A673 (cell line): Measurements from ENCODE around the gene TFAP2E.

Source experiments
- CTCF ChIP-seq: fragments of 300-800, 200-600 bp; sonication (generic); conservative IDR thresholded peaks from 2 replicates; pipeline ENCODE4 v1.5.1; 2017; ENCODE audit warnings: low read depth, mild to moderate bottlenecking, antibody characterized with exemption, low read length, moderate library complexity, mixed read lengths
- EZH2 ChIP-seq: fragments of 200-600 bp; sonication (generic); IDR thresholded peaks from 2 replicates; pipeline ENCODE4 v1.6.1; 2017; ENCODE audit warnings: borderline replicate concordance, low read depth, mild to moderate bottlenecking, mixed read lengths, antibody characterized with exemption, low read length; ENCODE audit not compliant: poor library complexity, severe bottlenecking

- TF ChIP-seq CTCF (no peak), EZH2 (no peak)
Observed at GRCh38 chr1:35561972-35562680, 11.0 kb upstream of the TFAP2E start.
